ENCODE results near the gene MIF4GD. TPM values are rescaled to one million over a fixed set of nuclear protein-coding genes. Genes with fewer than 3 reads are reported as not detected.

MIF4GD gene
- total and polyA plus RNA-seq, 10 donors, result 27.1 to 47.3 (median 36.8) TPM

- 96 to 100% (median 98%) methylated on average over 3 of the region's 3 CpGs for WGBS, 5 donors
- intact Hi-C loops (cut with DNase I; ENCODE audit: low total_unique reads), result no loop called here
- H3K27ac ChIP-seq, result no peak overlapping the region
- no peak overlapping the region for H3K4me3 ChIP-seq
- no peaks in the 10 kb centered on the region for H3K27me3 ChIP-seq (replicated peaks in 1 of 7)
- no peaks in the 10 kb centered on the region for H3K4me1 ChIP-seq
- TF ChIP-seq POLR2A (IDR thresholded peaks at IDR 0.05), result no peak
- TF ChIP-seq POLR2AphosphoS5 (IDR thresholded peaks at IDR 0.05), result no peak
- TF ChIP-seq CTCF (IDR thresholded peaks at IDR 0.05 in 8 of 11, conservative IDR thresholded peaks at IDR 0.05 in 3 of 11), result no peak
- no peak for DNase-seq
- H3K9me3 ChIP-seq, result no peaks in the 10 kb centered on the region
- H3K36me3 ChIP-seq, result peaks cover 5 to 100% (median 83%) of the 10 kb centered on the region in 6 donors
Observed at GRCh38 chr17:75219815-75220214, 51.2 kb downstream of the MIF4GD start.

- no peaks in the 10 kb centered on the region for H3K4me1 ChIP-seq
- no peak overlapping the region for H3K27ac ChIP-seq
- H3K9me3 ChIP-seq, result no peaks in the 10 kb centered on the region
- no peak overlapping the region for H3K4me3 ChIP-seq
- WGBS, 5 donors, result 88 to 96% (median 93%) methylated on average over 6 of the region's 6 CpGs
- DNase-seq, result no peak
- TF ChIP-seq POLR2AphosphoS5 (IDR thresholded peaks at IDR 0.05), result no peak
- TF ChIP-seq POLR2A (IDR thresholded peaks at IDR 0.05), result no peak
- TF ChIP-seq CTCF (IDR thresholded peaks at IDR 0.05 in 8 of 11, conservative IDR thresholded peaks at IDR 0.05 in 3 of 11), result no peak
- H3K36me3 ChIP-seq, result peaks cover 5 to 100% (median 84%) of the 10 kb centered on the region in 6 donors
- no peaks in the 10 kb centered on the region for H3K27me3 ChIP-seq (replicated peaks in 1 of 7)
- intact Hi-C loops (cut with DNase I; ENCODE audit: low total_unique reads), result no loop called here
Observed at GRCh38 chr17:75218131-75218530, 52.9 kb downstream of the MIF4GD start.

Other genes with a start within 250 kb of the MIF4GD start
- gene ATP5PD, start 224.3 kb downstream of the MIF4GD start, total RNA-seq, result 100 to 1,000 TPM; 124 to 164 (median 137) TPM
- gene ATP5PD, start 224.3 kb downstream of the MIF4GD start, polyA plus RNA-seq, result 100 to 1,000 TPM; 257 to 312 (median 270) TPM
- gene KCTD2, start 224.0 kb downstream of the MIF4GD start, total RNA-seq, result 10 to 100 TPM; 23.0 to 28.4 (median 25.5) TPM
- gene KCTD2, start 224.0 kb downstream of the MIF4GD start, polyA plus RNA-seq, result 10 to 100 TPM; 11.0 to 27.2 (median 11.9) TPM
- gene SLC16A5, start 183.3 kb downstream of the MIF4GD start, total RNA-seq, result 10 to 100 TPM in 6 of 7 donors, 1 to 10 TPM in 1; 9.3 to 31.0 (median 14.9) TPM
- gene SLC16A5, start 183.3 kb downstream of the MIF4GD start, polyA plus RNA-seq, result 1 to 10 TPM; 3.1 to 6.4 (median 4.7) TPM
- gene ARMC7, start 161.3 kb downstream of the MIF4GD start, total RNA-seq, result 10 to 100 TPM; 10.5 to 19.2 (median 14.7) TPM
- gene ARMC7, start 161.3 kb downstream of the MIF4GD start, polyA plus RNA-seq, result 10 to 100 TPM in 2 of 3 donors, 1 to 10 TPM in 1; 7.8 to 12.4 (median 10.0) TPM
- 10 to 100 TPM; 48.2 to 77.9 (median 54.6) TPM for gene NT5C, start 139.5 kb downstream of the MIF4GD start, total RNA-seq
- gene NT5C, start 139.5 kb downstream of the MIF4GD start, polyA plus RNA-seq, result 100 to 1,000 TPM; 105 to 145 (median 139) TPM
- gene JPT1, start 116.7 kb downstream of the MIF4GD start, total RNA-seq, result 100 to 1,000 TPM in 2 of 7 donors, 10 to 100 TPM in 5; 47.1 to 116 (median 92.1) TPM
- 100 to 1,000 TPM; 106 to 192 (median 164) TPM for gene JPT1, start 116.7 kb downstream of the MIF4GD start, polyA plus RNA-seq
- 100 to 1,000 TPM in 4 of 7 donors, 10 to 100 TPM in 3; 67.7 to 310 (median 251) TPM for gene SUMO2, start 88.3 kb downstream of the MIF4GD start, total RNA-seq
- gene SUMO2, start 88.3 kb downstream of the MIF4GD start, polyA plus RNA-seq, result 100 to 1,000 TPM in 2 of 3 donors, 10 to 100 TPM in 1; 97.3 to 127 (median 117) TPM
- gene NUP85, start 65.6 kb downstream of the MIF4GD start, total RNA-seq, result 10 to 100 TPM; 35.5 to 83.8 (median 66.1) TPM
- gene NUP85, start 65.6 kb downstream of the MIF4GD start, polyA plus RNA-seq, result 10 to 100 TPM; 45.8 to 79.8 (median 61.8) TPM
- 10 to 100 TPM; 38.0 to 73.7 (median 65.2) TPM for gene GGA3, start 9.6 kb downstream of the MIF4GD start, total RNA-seq
- 10 to 100 TPM; 14.1 to 37.9 (median 26.9) TPM for gene GGA3, start 9.6 kb downstream of the MIF4GD start, polyA plus RNA-seq
- gene MRPS7, start 9.4 kb downstream of the MIF4GD start, total RNA-seq, result 10 to 100 TPM; 32.2 to 38.4 (median 35.1) TPM
- gene MRPS7, start 9.4 kb downstream of the MIF4GD start, polyA plus RNA-seq, result 10 to 100 TPM; 39.1 to 62.7 (median 47.2) TPM
- gene SLC25A19, start 18.2 kb upstream of the MIF4GD start, total RNA-seq, result 10 to 100 TPM; 12.4 to 32.5 (median 19.1) TPM
- gene SLC25A19, start 18.2 kb upstream of the MIF4GD start, polyA plus RNA-seq, result 10 to 100 TPM; 18.5 to 21.2 (median 19.2) TPM
- 100 to 1,000 TPM; 180 to 352 (median 238) TPM for gene GRB2, start 134.4 kb upstream of the MIF4GD start, total RNA-seq
- gene GRB2, start 134.4 kb upstream of the MIF4GD start, polyA plus RNA-seq, result 100 to 1,000 TPM in 1 of 3 donors, 10 to 100 TPM in 2; 66.8 to 117 (median 85.2) TPM
- 100 to 1,000 TPM in 1 of 7 donors, 10 to 100 TPM in 6; 66.6 to 101 (median 94.1) TPM for gene TMEM94, start 185.4 kb upstream of the MIF4GD start, total RNA-seq
- gene TMEM94, start 185.4 kb upstream of the MIF4GD start, polyA plus RNA-seq, result 10 to 100 TPM; 24.8 to 77.8 (median 59.5) TPM
- 100 to 1,000 TPM in 3 of 7 donors, 10 to 100 TPM in 4; 33.5 to 135 (median 51.1) TPM for gene CASKIN2, start 244.3 kb upstream of the MIF4GD start, total RNA-seq
- 10 to 100 TPM in 1 of 3 donors, 1 to 10 TPM in 2; 4.7 to 27.8 (median 6.2) TPM for gene CASKIN2, start 244.3 kb upstream of the MIF4GD start, polyA plus RNA-seq
- 10 to 100 TPM; 31.0 to 58.1 (median 35.4) TPM for gene TSEN54, start 245.3 kb upstream of the MIF4GD start, total RNA-seq
- gene TSEN54, start 245.3 kb upstream of the MIF4GD start, polyA plus RNA-seq, result 10 to 100 TPM; 40.8 to 87.8 (median 68.9) TPM